Sigmoid colon (tissue), 4 donors: ENCODE data around the gene ALG9.

ENCODE experiments used
- CTCF ChIP-seq, 4 experiments: fragments of 450-650 bp in 3 of 4; fragments of 200-600 bp in 1 of 4; IDR thresholded peaks; one replicate each; pipeline ENCODE4 v1.5.1; 2016 to 2019; ENCODE audit warnings: antibody characterized with exemption in 4 of 4, mild to moderate bottlenecking in 3 of 4, moderate library complexity in 2 of 4
- POLR2AphosphoS5 ChIP-seq, 4 donors: sonication (generic); formaldehyde crosslinking; IDR thresholded peaks; one replicate each; pipeline ENCODE4 v1.6.1; 2017; ENCODE audit warnings: antibody characterized with exemption in 4 of 4

GRCh38 chr11:111765320-111765983 is 105.9 kb downstream of the ALG9 start:
- TF ChIP-seq POLR2AphosphoS5 (IDR thresholded peaks at IDR 0.05) (no peak), CTCF (IDR thresholded peaks at IDR 0.05) (no peak)
